GM21447 (cell line): Measurements from ENCODE around the gene YEATS2.
"Not testable (repeated sequence)": the region's sequence is repeated elsewhere in the genome, so short reads cannot be mapped to it uniquely, and the experiment has no call there.

ENCODE experiments used
- ATAC-seq: cut with Tn5 transposase; IDR thresholded peaks from one replicate; pipeline ENCODE4 v1.9.1; 2021; ENCODE audit not compliant: unreplicated experiment

The YEATS2 gene

GRCh38 chr3:183697610-183698317, at the start of gene YEATS2:
Gene YEATS2, plus strand, starts transcription at chr3:183697797. Its CDS starts 17,366 bp downstream, at chr3:183715163.
- peak; percentile 62 for ATAC-seq

- no peak for ATAC-seq
These were observed 47.0 kb upstream of the YEATS2 start for GRCh38 chr3:183650554-183650953.

- no peak for ATAC-seq
These were observed 44.2 kb upstream of the YEATS2 start for GRCh38 chr3:183653209-183654064.

GRCh38 chr3:183654727-183655126, 42.9 kb upstream of the YEATS2 start:
- no peak for ATAC-seq

- ATAC-seq, result no peak
These were observed 35.5 kb upstream of the YEATS2 start for GRCh38 chr3:183662099-183662498.

GRCh38 chr3:183664913-183665381, 32.6 kb upstream of the YEATS2 start:
- no peak for ATAC-seq

GRCh38 chr3:183680061-183680460, 17.5 kb upstream of the YEATS2 start:
- ATAC-seq, result no peak

GRCh38 chr3:183687705-183688104, 9.9 kb upstream of the YEATS2 start:
- ATAC-seq, result no peak

- no peak for ATAC-seq
These were observed 8.7 kb upstream of the YEATS2 start for GRCh38 chr3:183688874-183689273.

GRCh38 chr3:183689621-183690020, 8.0 kb upstream of the YEATS2 start:
- not testable (repeated sequence) for ATAC-seq

GRCh38 chr3:183690402-183690995, 7.1 kb upstream of the YEATS2 start:
- ATAC-seq, result no peak

- ATAC-seq, result no peak
These were observed 5.2 kb upstream of the YEATS2 start for GRCh38 chr3:183692436-183692835.

- no peak for ATAC-seq
These were observed 1.8 kb upstream of the YEATS2 start for GRCh38 chr3:183695569-183696364.

- ATAC-seq, result no peak
These were observed 431 bp upstream of the YEATS2 start for GRCh38 chr3:183697123-183697609.

- peak; percentile 23 for ATAC-seq
These were observed 738 bp downstream of the YEATS2 start for GRCh38 chr3:183698318-183698751.

- ATAC-seq, result peak; percentile 29
These were observed 1.2 kb downstream of the YEATS2 start for GRCh38 chr3:183698756-183699155.

GRCh38 chr3:183699238-183699947, 1.8 kb downstream of the YEATS2 start:
- no peak for ATAC-seq

GRCh38 chr3:183701744-183702143, 4.1 kb downstream of the YEATS2 start:
- no peak for ATAC-seq

- ATAC-seq, result not testable (repeated sequence)
These were observed 6.3 kb downstream of the YEATS2 start for GRCh38 chr3:183703892-183704291.

GRCh38 chr3:183710231-183710630, 12.6 kb downstream of the YEATS2 start:
- no peak for ATAC-seq
